ENCODE results near the gene KLHDC3.
A peak's percentile ranks its signal among the peaks of the same experiment; 100 is the strongest.

Gene KLHDC3

GRCh38 chr6:43013843-43014433 lies at the start of gene KLHDC3, which contains the start of gene MEA1:
TSS of gene KLHDC3 (plus strand) at chr6:43014249. CDS start at chr6:43017193, 2,944 bp downstream.
TSS of gene MEA1 (minus strand) at chr6:43013946. CDS start at chr6:43013813, 133 bp downstream.
- peak; percentile 100 for DNase-seq

- DNase-seq, result no peak
Measured at GRCh38 chr6:42966571-42966970, 47.5 kb upstream of the KLHDC3 start.

GRCh38 chr6:42967228-42967627 lies 46.8 kb upstream of the KLHDC3 start:
- DNase-seq, result no peak

GRCh38 chr6:42968126-42968701 lies 45.8 kb upstream of the KLHDC3 start:
- DNase-seq, result no peak

GRCh38 chr6:42968783-42969182 lies 45.3 kb upstream of the KLHDC3 start:
- no peak for DNase-seq

- no peak for DNase-seq
Measured at GRCh38 chr6:42969431-42969830, 44.6 kb upstream of the KLHDC3 start.

GRCh38 chr6:42969934-42970333 lies 44.1 kb upstream of the KLHDC3 start:
- no peak for DNase-seq

- DNase-seq, result no peak
Measured at GRCh38 chr6:42970871-42971612, 43.0 kb upstream of the KLHDC3 start.

- DNase-seq, result no peak
Measured at GRCh38 chr6:42971746-42972327, 42.2 kb upstream of the KLHDC3 start.

GRCh38 chr6:42973926-42974325 lies 40.1 kb upstream of the KLHDC3 start:
- DNase-seq, result no peak

- no peak for DNase-seq
Measured at GRCh38 chr6:42974919-42975505, 39.0 kb upstream of the KLHDC3 start.

- DNase-seq, result no peak
Measured at GRCh38 chr6:42978487-42978838, 35.6 kb upstream of the KLHDC3 start.

- DNase-seq, result peak; percentile 93 to 95
Measured at GRCh38 chr6:42978839-42979522, 35.1 kb upstream of the KLHDC3 start, which contains the start of gene PEX6. TSS of gene PEX6 (minus strand) at chr6:42979181. CDS start at chr6:42979150, 31 bp downstream.

- no peak for DNase-seq
Measured at GRCh38 chr6:42979523-42980177, 34.4 kb upstream of the KLHDC3 start.

GRCh38 chr6:42981836-42982235 lies 32.2 kb upstream of the KLHDC3 start:
- DNase-seq, result no peak

GRCh38 chr6:42984001-42984923 lies 29.8 kb upstream of the KLHDC3 start, which contains the start of gene PPP2R5D:
TSS of gene PPP2R5D (plus strand) at chr6:42984570. CDS start at chr6:42984678, 108 bp downstream.
- peak; percentile 98 to 99 for DNase-seq

GRCh38 chr6:42984924-42985475 lies 29.0 kb upstream of the KLHDC3 start:
- no peak for DNase-seq

- no peak for DNase-seq
Measured at GRCh38 chr6:42987533-42988451, 26.3 kb upstream of the KLHDC3 start.

- no peak for DNase-seq
Measured at GRCh38 chr6:42988486-42989020, 25.5 kb upstream of the KLHDC3 start.
